Lower lobe of right lung (tissue), 2 donors: ENCODE measurements around the gene ABCD4. TPM values are rescaled to one million over a fixed set of nuclear protein-coding genes. Genes with fewer than 3 reads are reported as not detected.
"Not testable (repeated sequence)": the region's sequence is repeated elsewhere in the genome, so short reads cannot be mapped to it uniquely, and the experiment has no call there.

ENCODE experiments used
- ATAC-seq, 2 donors: fragments of 200-7000 bp; cut with Tn5 transposase; one replicate each; pipeline ENCODE4 v1.9.1; 2020 to 2022; ENCODE audit warnings: mild to moderate bottlenecking in 2 of 2, moderate library complexity in 2 of 2
- DNase-seq: peaks from one replicate; pipeline ENCODE4 v3.0.0-alpha.2; 2020
- H3K27ac ChIP-seq: fragments of 200-600 bp; one replicate; pipeline ENCODE4 v1.8.0; 2022
- H3K27me3 ChIP-seq: fragments of 200-600 bp; one replicate; pipeline ENCODE4 v1.8.0; 2022; ENCODE audit warnings: low read depth
- H3K36me3 ChIP-seq: fragments of 200-600 bp; one replicate; pipeline ENCODE4 v1.8.0; 2022; ENCODE audit warnings: mild to moderate bottlenecking
- H3K4me1 ChIP-seq: fragments of 200-600 bp; one replicate; pipeline ENCODE4 v1.8.0; 2022
- H3K4me3 ChIP-seq: fragments of 200-600 bp; one replicate; pipeline ENCODE4 v1.8.0; 2022; ENCODE audit warnings: mild to moderate bottlenecking
- H3K9me3 ChIP-seq: fragments of 200-600 bp; one replicate; pipeline ENCODE4 v1.8.0; 2022
- CTCF ChIP-seq: fragments of 200-600 bp; IDR thresholded peaks from one replicate; pipeline ENCODE4 v1.8.0; 2022; ENCODE audit warnings: antibody characterized with exemption, mild to moderate bottlenecking
- intact Hi-C: fragments of 100-400 bp; cut with DNase I; formaldehyde crosslinking; loops from one replicate; pipeline ENCODE4 v1.11.0; 2022
- total RNA-seq: library from RNA; stranded (reverse); fragmentation: NEBNext Ultra II Directional; extraction: Animal tissue kit (Norgen Biotek cat#: 25700); gene quantifications from one replicate; pipeline ENCODE4 v1.2.1, GENCODE V29; 2021
- donor health status: DM: no; HTN: yes; CAD: no; lungs with severe emphysema.

ABCD4 gene
- total RNA-seq, 1 donor from 2014 or later = 53.3 TPM

GRCh38 chr14:74271365-74271764, 31.4 kb downstream of the ABCD4 start:
- TF ChIP-seq CTCF = no peak
- no peak overlapping the region for H3K4me3 ChIP-seq
- DNase-seq (no peak), ATAC-seq (no peak)
- H3K27me3 ChIP-seq = no peaks in the 10 kb centered on the region
- no peaks in the 10 kb centered on the region for H3K9me3 ChIP-seq
- no peak overlapping the region for H3K27ac ChIP-seq
- H3K36me3 ChIP-seq = no peaks in the 10 kb centered on the region
- H3K4me1 ChIP-seq = no peaks in the 10 kb centered on the region
- intact Hi-C loops = no loop called here

- H3K9me3 ChIP-seq, H3K27ac ChIP-seq, H3K4me3 ChIP-seq, H3K4me1 ChIP-seq, intact Hi-C loops, H3K36me3 ChIP-seq, H3K27me3 ChIP-seq, DNase-seq, ATAC-seq: not testable (repeated sequence)
Observed at GRCh38 chr14:74270382-74271177, 32.2 kb downstream of the ABCD4 start.

- Histone ChIP-seq H3K36me3 (no peaks in the 10 kb centered on the region), H3K27me3 (no peaks in the 10 kb centered on the region), H3K4me1 (no peaks in the 10 kb centered on the region), H3K27ac (no peak overlapping the region), H3K4me3 (no peak overlapping the region), H3K9me3 (no peaks in the 10 kb centered on the region)
- no peak for TF ChIP-seq CTCF
- no peak for DNase-seq
- intact Hi-C loops = no loop called here
- no peak for ATAC-seq
Observed at GRCh38 chr14:74267588-74267987, 35.1 kb downstream of the ABCD4 start.

GRCh38 chr14:74265301-74265965, 37.3 kb downstream of the ABCD4 start:
- no peaks in the 10 kb centered on the region for H3K4me1 ChIP-seq
- TF ChIP-seq CTCF = no peak
- ATAC-seq = no peak
- intact Hi-C loops = no loop called here
- no peaks in the 10 kb centered on the region for H3K36me3 ChIP-seq
- no peak for DNase-seq
- H3K4me3 ChIP-seq = no peak overlapping the region
- H3K27ac ChIP-seq = no peak overlapping the region
- no peaks in the 10 kb centered on the region for H3K9me3 ChIP-seq
- no peaks in the 10 kb centered on the region for H3K27me3 ChIP-seq

GRCh38 chr14:74263921-74264320, 38.8 kb downstream of the ABCD4 start:
- Histone ChIP-seq H3K36me3 (no peaks in the 10 kb centered on the region), H3K9me3 (no peaks in the 10 kb centered on the region), H3K4me3 (no peak overlapping the region), H3K27me3 (no peaks in the 10 kb centered on the region), H3K27ac (no peak overlapping the region), H3K4me1 (no peaks in the 10 kb centered on the region)
- ATAC-seq = no peak
- DNase-seq = no peak
- no peak for TF ChIP-seq CTCF
- intact Hi-C loops = no loop called here

- DNase-seq (no peak), ATAC-seq (no peak)
- Histone ChIP-seq H3K27ac (no peak overlapping the region), H3K4me3 (no peak overlapping the region), H3K9me3 (no peaks in the 10 kb centered on the region), H3K27me3 (peaks cover 3% of the 10 kb centered on the region), H3K36me3 (no peaks in the 10 kb centered on the region), H3K4me1 (peaks cover 4% of the 10 kb centered on the region)
- intact Hi-C loops = no loop called here
- TF ChIP-seq CTCF = no peak
Observed at GRCh38 chr14:74263181-74263580, 39.6 kb downstream of the ABCD4 start.
